Adipose tissue (tissue), 3 donors: ENCODE measurements around the gene RAP1A. TPM values are rescaled to one million over a fixed set of nuclear protein-coding genes. Genes with fewer than 3 reads are reported as not detected.
"Not testable (repeated sequence)": the region's sequence is repeated elsewhere in the genome, so short reads cannot be mapped to it uniquely, and the experiment has no call there.

ENCODE experiments used
- H3K27ac ChIP-seq: one replicate; pipeline ENCODE4 v1.5.1; 2013; ENCODE audit warnings: low read depth, low read length
- WGBS, 3 donors: extraction: QIAGEN DNeasy Blood & Tissue Kit; methylation state at CpG; one replicate each; pipeline ENCODE4 v1.1.7; 2013; 5-methylcytosine and 5-hydroxymethylcytosine counted together
- polyA plus RNA-seq, 3 donors: library from polyadenylated mRNA; stranded (reverse); fragments of 200-250 nt; gene quantifications; one replicate each; pipeline ENCODE4 v1.2.3, GENCODE V29; 2013
- donor health status: healthy with polysubstance abuse.
- donor health status: Bipolar disorder and iron deficiency.
- donor health status: healthy.

RAP1A gene
- polyA plus RNA-seq, 3 donors = 22.9 to 128 (median 57.1) TPM

DNA sequence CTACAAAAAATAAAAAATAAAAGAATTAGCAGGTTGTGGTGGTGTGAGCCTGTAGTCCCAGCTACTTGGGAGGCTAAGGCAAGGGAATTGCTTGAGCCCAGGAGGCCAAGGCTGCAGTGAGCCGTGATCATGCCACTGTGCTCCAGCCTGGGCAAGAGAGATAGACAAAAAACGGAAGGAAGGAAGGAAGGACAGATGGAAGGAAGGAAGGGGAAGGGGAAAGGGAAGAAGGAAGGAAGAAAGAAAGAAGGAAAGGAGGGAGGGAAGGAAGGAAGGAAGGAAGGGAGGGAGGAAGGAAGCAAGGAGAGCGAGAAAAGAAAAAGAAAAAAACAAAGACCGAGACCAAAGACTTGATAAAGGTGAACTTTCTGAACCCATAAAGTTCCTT lies 25.3 kb upstream of the RAP1A start:
- no peak overlapping the region for H3K27ac ChIP-seq

DNA sequence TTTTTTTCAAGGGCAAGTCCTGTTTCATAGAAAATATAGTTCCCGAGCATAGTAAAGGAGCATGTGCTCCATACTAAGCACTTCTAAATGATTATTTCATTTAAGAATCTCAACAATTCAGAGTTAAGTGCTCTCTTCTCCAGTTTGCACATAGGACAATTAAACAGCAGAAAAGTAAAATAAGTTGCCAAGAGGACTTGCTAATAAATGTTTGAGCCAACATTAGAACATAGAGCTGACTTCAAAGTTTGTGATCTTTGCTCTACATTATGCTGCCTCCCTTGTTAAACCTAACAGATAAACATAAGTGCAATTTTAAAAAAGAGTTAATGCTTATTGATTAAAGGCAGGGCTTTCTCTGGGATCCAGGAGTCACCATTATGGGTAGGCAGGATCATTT lies 23.8 kb upstream of the RAP1A start:
- 71 to 92% (median 89%) methylated on average over 1 of the region's 1 CpG for WGBS, 3 donors
- no peak overlapping the region for H3K27ac ChIP-seq

More for the DNA sequence above, 25.3 kb upstream of the RAP1A start:
- WGBS, 3 donors = 70 to 78% (median 73%) methylated on average over 4 of the region's 4 CpGs

DNA sequence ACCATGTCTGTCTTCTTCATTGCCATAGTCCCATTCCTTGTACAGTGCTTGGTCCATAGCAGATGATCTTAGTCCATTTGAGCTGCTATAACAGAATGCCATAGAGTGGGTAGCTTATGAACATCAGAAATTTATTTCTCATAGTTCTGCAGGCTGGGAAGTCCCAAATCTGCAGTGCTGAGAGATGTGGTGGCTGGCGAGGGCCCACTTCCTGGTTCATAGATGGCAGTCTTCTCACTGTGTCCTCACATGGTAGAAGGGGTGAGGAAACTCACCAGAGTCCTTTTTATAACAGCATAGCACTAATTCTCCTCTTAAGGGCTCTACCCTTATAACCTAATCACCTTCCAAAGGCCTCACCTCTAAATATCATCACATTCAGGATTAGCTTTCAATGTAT lies 23.1 kb upstream of the RAP1A start:
- H3K27ac ChIP-seq = no peak overlapping the region
- 77 to 83% (median 78%) methylated on average over 1 of the region's 1 CpG for WGBS, 3 donors

DNA sequence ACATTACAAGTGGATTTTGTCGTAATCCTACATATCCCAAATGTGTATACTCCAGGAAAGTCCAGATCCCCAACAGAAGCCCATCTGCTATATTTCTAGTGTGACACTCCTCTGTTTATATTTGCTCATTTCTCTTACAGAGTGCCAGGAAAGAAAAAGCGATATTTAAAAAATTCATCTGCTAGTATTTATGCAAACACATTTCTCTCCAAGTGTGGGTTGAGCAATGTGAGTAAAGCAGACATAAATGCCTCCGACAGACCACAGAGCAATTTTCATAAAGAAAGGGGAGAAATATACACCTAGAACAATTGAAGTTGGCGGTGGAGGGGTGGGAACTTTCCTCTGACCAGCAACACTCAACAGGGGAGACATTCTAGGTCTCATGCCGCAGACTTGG lies 22.2 kb upstream of the RAP1A start:
- no peak overlapping the region for H3K27ac ChIP-seq
- 62 to 75% (median 67%) methylated on average over 5 of the region's 5 CpGs for WGBS, 3 donors

DNA sequence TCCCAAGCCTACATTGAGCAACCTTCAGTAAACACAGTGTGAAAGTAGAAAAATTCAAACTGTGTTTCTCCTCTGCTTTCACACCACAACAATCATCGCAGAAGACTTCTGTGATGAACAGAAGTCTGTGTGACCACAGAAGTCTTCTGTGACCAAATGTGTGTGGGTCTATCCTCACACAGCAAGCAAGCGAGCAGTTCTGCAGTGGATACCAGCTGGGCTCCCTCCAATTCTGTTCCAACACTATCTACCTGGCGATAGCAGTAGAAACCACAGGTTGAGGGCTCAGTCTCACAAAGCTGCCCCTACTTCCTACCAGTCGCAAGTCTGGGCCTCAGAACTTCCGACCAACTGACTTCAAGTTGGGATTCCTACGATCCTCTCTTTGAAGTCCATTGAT lies 21.0 kb upstream of the RAP1A start:
- H3K27ac ChIP-seq = no peak overlapping the region
- whole genome bisulfite sequencing, 3 donors = 91 to 93% (median 93%) methylated on average over 6 of the region's 6 CpGs

GRCh38 chr1:111599781-111600693 lies 19.6 kb upstream of the RAP1A start:
- WGBS, 3 donors = 73 to 86% (median 83%) methylated on average over 10 of the region's 10 CpGs
- H3K27ac ChIP-seq = no peak overlapping the region

- WGBS, 3 donors = 77 to 88% (median 78%) methylated on average over 6 of the region's 6 CpGs
- no peak overlapping the region for H3K27ac ChIP-seq
These were observed 18.7 kb upstream of the RAP1A start for GRCh38 chr1:111600886-111601386.

- H3K27ac ChIP-seq = no peak overlapping the region
These were observed 17.3 kb upstream of the RAP1A start for GRCh38 chr1:111602302-111602701.

DNA sequence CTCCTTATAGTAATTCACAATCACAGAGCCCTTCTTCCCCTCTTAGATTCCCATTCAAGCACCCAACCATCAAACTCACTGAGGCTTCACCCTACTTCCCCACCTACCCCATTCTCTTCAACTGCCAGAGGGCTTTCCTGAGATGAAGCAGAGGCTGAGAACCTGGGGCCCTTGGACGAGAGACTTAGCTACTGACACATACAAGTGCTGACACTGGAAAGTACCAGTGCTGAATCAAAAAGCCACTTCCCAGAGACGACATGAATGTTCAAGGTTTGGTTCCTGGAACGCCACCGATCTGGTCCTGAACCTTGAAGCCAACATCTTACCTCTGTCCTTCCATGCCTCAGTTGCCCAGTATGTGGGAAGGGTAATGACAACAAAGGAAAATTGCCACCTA lies 16.6 kb upstream of the RAP1A start:
- no peak overlapping the region for H3K27ac ChIP-seq
- 90 to 91% (median 90%) methylated on average over 4 of the region's 4 CpGs for WGBS, 3 donors

GRCh38 chr1:111603979-111604378 lies 15.6 kb upstream of the RAP1A start:
- WGBS, 3 donors = 68 to 82% (median 73%) methylated on average over 4 of the region's 4 CpGs
- H3K27ac ChIP-seq = no peak overlapping the region

- no peak overlapping the region for H3K27ac ChIP-seq
- WGBS, 3 donors = 67 to 79% (median 74%) methylated on average over 3 of the region's 3 CpGs
These were observed 14.7 kb upstream of the RAP1A start for GRCh38 chr1:111604931-111605330.

GRCh38 chr1:111605576-111605975 lies 14.0 kb upstream of the RAP1A start:
- no peak overlapping the region for H3K27ac ChIP-seq

DNA sequence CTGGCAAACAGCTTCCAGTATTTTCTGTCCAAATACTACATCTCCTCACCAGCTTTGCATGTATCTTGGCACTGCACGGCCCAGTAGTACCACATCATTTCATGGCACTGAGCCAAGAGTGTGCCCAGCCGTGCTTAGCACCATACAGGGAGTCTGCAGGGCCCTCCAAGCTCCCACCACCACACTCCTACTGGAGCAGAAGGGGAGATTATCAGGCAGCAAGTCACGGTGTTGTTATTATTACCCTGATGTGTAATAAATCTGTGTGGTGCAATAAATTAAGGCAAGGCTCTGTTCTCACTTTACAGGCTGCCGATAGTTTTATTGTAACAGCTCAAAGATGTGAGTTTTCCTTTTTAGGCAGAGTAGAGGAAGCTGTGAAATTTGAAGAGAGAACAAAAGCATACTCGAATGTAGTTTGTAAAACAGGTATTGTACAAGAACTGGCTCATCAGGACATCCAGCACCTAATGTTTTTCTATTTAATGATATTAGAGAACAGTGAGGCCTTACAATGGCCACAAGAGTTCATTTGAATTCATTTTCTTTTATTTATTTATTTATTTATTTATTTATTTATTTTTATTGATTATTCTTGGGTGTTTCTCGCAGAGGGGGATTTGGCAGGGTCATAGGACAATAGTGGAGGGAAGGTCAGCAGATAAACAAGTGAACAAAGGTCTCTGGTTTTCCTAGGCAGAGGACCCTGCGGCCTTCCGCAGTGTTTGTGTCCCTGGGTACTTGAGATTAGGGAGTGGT lies 13.0 kb upstream of the RAP1A start:
- 64 to 71% (median 69%) methylated on average over 6 of the region's 8 CpGs for WGBS, 3 donors
- H3K27ac ChIP-seq = not testable (repeated sequence)

GRCh38 chr1:111608528-111608927 lies 11.1 kb upstream of the RAP1A start:
- 92 to 96% (median 93%) methylated on average over 20 to 23 of the region's 24 CpGs for WGBS, 3 donors
- not testable (repeated sequence) for H3K27ac ChIP-seq

GRCh38 chr1:111611986-111612385 lies 7.6 kb upstream of the RAP1A start:
- 73 to 85% (median 83%) methylated on average over 2 of the region's 2 CpGs for WGBS, 3 donors
- H3K27ac ChIP-seq = no peak overlapping the region

DNA sequence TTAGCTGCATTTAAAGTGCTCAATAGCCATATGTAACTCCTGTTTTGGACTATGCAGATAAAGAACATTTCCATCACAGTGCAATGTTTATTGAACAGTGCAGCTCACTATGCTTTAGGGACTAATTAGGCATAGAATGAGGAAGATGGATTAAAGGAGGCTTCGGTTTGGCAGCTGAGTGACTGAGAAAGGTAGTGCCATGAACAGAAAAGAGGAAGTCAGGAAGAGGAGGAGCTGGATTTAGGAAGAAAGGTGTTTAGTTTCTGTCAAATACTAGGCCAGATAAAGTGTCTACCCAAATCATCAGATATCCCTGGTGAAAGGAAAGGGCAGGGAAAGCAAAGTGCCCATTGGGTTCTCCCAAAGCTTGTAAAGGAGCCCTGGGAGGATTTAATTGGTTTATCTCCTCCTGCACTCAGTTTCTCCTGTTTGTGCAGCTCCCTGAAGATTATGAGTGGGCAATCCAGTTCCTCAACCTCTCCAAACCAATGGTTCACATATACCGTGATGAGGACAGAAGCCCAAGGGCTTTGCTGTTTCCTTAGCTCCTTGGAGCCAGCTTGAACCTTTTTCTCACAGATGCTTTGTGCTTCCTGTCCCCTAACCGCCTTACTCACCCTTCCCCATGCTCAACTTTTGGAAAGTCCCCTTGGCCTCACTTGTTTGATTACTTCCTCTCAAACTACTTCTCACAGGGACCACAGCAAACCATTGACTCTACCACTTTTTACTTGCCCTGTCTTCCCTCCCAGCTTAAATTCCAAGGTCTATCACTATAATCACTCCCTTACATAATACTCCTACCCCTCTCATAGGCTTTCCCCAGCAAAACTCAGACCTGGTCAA lies 3.5 kb upstream of the RAP1A start:
- WGBS, 3 donors = 37 to 72% (median 46%) methylated on average over 3 of the region's 3 CpGs
- no peak overlapping the region for H3K27ac ChIP-seq

- 79 to 91% (median 89%) methylated on average over 2 of the region's 2 CpGs for WGBS, 3 donors
- no peak overlapping the region for H3K27ac ChIP-seq
These were observed 1.5 kb upstream of the RAP1A start for GRCh38 chr1:111618081-111618480.

GRCh38 chr1:111618961-111619634 lies 491 bp upstream of the RAP1A start:
- peak overlapping the region; percentile 28 for H3K27ac ChIP-seq
- WGBS, 3 donors = 47 to 48% (median 47%) methylated on average over 19 of the region's 19 CpGs
